GM19328 (cell line): Measurements from ENCODE around the gene ERAP2.
"Not testable (repeated sequence)": the region's sequence is repeated elsewhere in the genome, so short reads cannot be mapped to it uniquely, and the experiment has no call there.

Experiments used
- ATAC-seq: cut with Tn5 transposase; IDR thresholded peaks from one replicate; pipeline ENCODE4 v1.9.1; 2021; ENCODE audit warnings: mild to moderate bottlenecking, moderate library complexity; ENCODE audit not compliant: unreplicated experiment

Gene ERAP2

GRCh38 chr5:96930589-96930988, 54.3 kb downstream of the ERAP2 start:
- no peak for ATAC-seq

DNA sequence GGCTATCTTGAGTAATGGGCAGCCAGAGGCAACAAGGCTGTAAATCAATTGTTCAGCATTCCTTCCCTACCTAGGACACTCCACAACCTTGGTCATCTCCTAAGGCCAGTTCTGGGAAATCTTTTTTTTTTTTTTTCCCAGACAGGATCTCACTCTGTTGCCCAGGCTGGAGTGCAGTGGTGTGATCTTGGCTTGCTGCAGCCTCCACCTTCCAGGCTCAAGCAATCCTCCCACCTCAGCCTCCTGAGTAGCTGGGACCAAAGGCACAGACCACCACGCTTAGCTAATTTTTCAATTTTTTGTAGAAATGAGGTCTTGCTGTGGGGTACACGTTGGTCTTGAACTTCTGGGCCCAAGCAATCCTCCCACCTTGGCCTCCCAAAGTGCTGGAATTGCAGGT, 54.7 kb downstream of the ERAP2 start:
- not testable (repeated sequence) for ATAC-seq

GRCh38 chr5:96931605-96932004, 55.3 kb downstream of the ERAP2 start:
- no peak for ATAC-seq

GRCh38 chr5:96932026-96932425, 55.7 kb downstream of the ERAP2 start:
- ATAC-seq, result no peak

- no peak for ATAC-seq
Measured at GRCh38 chr5:96933764-96934707, 57.7 kb downstream of the ERAP2 start.

GRCh38 chr5:96934708-96935558, 58.6 kb downstream of the ERAP2 start:
- ATAC-seq, result peak; percentile 57

GRCh38 chr5:96935559-96936430, 59.5 kb downstream of the ERAP2 start, which contains the start of gene LNPEP:
Gene LNPEP, plus strand, starts transcription at chr5:96936080. Its CDS starts 76 bp downstream, at chr5:96936156.
- peak; percentile 47 for ATAC-seq

GRCh38 chr5:96936431-96937320, 60.4 kb downstream of the ERAP2 start:
- peak; percentile 16 for ATAC-seq

DNA sequence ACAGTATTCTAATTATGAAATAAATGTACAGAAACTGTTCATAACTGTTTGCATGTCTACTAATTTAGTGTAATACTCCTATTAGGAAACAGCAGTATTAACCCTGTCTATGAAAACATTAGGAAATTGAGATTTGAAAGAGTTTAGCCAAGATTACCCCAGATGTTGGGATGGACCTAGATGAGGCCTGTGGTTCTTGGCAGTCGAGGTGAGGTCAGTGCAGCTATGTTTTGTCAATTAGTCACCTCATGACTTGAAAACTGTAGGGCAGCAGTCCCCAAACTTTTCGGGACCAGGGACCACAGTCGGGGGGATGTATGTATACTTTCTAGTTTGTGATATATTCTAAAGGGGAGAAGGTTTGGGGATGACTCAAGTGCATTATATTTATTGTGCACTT, 64.3 kb downstream of the ERAP2 start:
- no peak for ATAC-seq

GRCh38 chr5:96941140-96941539, 64.8 kb downstream of the ERAP2 start:
- ATAC-seq, result no peak

DNA sequence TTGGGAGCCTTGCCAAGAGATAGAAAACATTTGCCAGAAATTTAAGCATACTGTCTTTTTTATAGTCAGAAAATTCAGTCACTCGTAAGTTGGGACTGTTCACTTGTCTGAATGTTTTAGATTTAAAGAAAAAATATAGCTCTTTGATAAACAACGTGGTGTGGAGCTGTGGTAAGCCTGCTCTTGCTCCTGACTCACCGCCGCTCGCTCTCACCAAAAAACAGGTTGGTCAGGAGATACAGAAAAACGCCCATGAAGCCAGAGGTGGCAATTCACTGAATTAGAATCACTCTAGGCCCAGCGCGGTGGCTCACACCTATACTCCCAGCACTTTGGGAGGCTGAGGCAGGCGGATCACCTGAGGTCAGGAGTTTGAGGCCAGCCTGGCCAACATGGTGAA, 65.8 kb downstream of the ERAP2 start:
- ATAC-seq, result no peak

GRCh38 chr5:96942911-96943310, 66.6 kb downstream of the ERAP2 start:
- ATAC-seq, result no peak

DNA sequence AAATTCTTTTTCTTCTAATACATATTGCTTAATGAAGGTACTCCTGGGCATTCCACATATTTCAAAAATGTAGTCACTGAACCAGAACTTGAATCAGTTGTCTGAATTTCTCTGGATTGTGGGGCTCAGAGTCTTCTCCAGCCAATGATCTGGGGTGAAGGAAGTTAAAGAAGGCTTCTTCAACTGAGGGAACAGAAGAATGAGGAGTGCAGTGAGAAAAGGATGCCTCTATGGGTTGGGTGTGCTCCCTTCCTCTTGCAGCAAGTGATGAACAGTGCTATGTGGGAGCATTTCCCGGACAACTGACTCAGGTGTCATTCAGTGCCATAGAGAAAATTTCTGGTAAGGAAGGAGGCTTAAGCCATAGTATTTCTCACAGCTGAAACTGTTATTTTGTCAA, 67.5 kb downstream of the ERAP2 start:
- ATAC-seq, result no peak

GRCh38 chr5:96945144-96945897, 69.0 kb downstream of the ERAP2 start:
- ATAC-seq, result no peak

DNA sequence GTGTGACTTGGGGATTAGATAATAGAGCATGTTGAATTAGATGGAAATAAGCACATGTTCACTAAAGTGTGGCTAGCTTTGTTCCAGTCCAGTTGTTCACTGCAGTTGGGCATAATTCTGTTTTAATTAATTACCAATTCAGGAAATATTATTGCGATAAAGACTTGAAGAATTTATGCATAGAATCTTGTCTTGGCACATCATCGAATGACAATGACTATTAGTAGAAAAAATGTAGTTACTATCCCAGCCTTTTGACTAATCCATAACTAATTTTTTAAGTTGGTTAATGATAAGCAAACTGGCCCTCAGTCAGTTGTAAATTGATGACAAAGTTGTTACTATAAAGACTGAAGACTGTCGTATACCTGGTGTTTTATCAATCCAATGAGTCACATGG, 70.1 kb downstream of the ERAP2 start:
- no peak for ATAC-seq

DNA sequence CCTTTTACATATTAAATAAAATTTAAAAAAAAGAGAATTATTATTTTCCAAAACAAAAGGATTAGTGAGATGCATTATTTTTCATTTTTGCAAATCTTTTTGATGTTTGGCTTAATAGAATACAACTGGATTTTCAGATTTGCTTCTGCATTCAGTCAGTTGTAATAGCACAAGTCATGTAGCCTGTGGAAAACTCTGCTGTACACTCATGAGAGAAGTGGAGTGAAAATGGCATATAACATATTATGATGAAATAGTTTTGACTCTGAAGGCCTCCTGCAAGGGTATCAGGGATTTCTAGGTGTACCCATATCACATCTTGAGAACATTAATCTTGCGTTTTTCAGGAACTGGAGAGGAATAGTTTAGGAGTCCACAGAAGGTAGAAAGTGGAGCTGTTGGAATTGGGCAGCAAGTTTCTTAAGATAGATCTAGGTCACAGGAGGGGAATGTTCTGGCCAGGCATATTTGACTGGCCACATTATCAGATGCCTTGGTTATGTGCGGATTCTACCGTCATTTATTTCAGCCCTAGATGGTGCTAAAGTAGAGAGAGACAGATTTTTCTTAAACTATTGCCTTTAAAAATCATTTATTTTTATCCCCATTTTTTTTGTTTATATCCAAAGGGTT, 75.9 kb downstream of the ERAP2 start:
- no peak for ATAC-seq

GRCh38 chr5:96952974-96953730, 76.9 kb downstream of the ERAP2 start:
- no peak for ATAC-seq
